HG02798 (cell line): Measurements from ENCODE around the gene RBMS1.

Experiments
- ATAC-seq: cut with Tn5 transposase; IDR thresholded peaks from one replicate; pipeline ENCODE4 v1.9.1; 2021; ENCODE audit warnings: mild to moderate bottlenecking; ENCODE audit not compliant: unreplicated experiment, poor library complexity

Gene RBMS1

DNA sequence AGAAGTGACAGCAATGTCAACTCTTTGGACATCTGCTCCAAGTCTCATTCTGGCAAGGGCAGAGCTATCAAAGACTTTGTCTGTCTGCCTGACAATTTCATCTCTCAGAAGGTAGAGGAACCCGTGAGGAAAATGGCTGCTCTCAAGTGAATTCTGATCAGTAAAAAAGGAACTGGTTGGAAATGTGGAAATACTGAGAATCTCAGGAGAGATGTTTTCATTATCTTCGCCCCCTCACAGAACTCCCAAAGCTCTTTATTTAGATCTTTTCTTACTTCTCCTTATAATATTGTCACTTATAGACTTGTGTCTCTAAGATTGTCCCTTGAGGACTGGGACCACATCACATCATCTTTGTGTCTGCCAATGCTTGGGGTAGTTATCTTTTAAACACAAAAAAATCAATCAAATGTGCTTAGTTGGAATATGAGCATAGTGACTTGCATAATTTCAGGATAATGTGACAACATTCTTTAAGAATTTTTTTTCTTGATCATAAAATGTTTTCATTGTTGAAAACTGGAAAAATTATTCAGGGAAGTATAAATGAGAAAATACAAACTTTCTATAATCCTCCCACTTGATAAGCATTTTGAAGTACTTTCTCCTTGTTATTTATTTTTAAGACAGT lies 225.3 kb downstream of the RBMS1 start:
- no peak for ATAC-seq

DNA sequence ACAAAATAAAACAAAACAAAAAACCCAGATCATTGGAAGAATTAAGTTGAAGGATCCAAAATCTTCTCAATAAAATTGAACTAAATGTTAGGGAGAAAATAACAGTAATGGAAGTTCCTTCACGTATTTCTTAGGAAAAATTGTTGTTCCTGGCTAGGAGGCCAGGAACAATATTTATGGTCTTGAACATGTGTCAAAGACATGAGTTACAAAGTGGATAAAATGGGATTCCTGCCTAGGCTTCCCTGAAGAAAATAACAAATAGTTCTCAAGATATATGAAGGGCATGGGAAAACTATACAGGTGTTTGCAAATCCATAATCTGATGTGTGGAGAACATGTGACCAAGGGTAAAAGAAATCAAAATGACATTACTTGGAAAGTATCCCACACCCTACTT lies 225.9 kb downstream of the RBMS1 start:
- no peak for ATAC-seq

DNA sequence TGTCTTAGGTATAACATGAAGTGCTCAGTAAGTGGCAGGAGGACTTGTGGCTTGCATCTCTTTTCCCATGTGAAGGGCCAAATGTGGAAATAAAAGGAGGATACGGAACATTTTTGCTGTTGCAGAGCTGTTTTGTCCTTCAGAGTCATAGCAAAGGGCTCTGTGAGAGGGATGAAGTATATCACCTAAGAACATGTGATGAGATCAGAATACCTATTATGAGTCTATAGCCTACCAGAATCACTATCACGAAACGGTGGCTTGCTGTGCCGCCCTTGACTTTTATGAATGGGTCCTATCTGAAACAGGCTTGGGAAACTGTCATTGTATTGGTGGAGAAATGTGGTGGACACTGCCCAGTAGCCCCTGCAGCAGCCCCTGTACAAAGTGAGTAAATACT lies 226.6 kb downstream of the RBMS1 start:
- no peak for ATAC-seq

- ATAC-seq, result peak; percentile 34
Measured at GRCh38 chr2:160266037-160266551, 227.5 kb downstream of the RBMS1 start.

DNA sequence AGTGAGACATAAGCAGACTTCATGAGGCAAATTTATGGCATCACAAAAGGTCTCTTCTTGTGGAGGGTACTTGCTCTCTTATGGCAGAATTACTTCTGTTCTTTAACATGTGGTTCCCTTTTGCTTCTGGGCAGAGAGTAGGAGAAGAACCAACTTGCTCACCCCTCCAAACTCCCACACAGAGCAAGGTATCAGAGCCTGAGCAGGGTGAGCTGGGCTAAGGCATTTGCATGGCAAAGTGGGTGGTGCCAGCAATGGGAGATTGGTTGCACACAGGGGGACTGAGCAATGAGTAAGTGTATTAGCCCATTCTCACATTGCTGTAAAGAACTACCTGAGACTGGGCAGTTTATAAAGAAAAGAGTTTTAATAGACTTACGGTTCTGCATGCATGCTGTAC lies 229.3 kb downstream of the RBMS1 start:
- ATAC-seq, result no peak

GRCh38 chr2:160261732-160262131 lies 231.9 kb downstream of the RBMS1 start:
- ATAC-seq, result no peak

DNA sequence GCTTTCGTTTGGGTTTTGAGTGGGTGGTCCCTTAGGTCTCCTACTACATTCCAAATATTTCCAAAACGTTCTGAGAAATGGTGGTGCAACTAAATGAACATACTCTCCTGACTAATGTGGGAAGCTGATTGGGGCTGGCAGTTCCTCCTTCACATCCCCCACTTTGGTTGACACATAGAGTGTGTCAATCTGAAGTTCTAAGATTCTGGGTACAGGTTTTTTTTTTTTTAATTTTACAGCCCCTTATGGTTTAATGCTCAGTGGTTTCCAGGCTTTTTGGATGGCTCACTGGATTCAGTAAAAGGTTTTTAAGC lies 235.2 kb downstream of the RBMS1 start:
- ATAC-seq, result no peak

DNA sequence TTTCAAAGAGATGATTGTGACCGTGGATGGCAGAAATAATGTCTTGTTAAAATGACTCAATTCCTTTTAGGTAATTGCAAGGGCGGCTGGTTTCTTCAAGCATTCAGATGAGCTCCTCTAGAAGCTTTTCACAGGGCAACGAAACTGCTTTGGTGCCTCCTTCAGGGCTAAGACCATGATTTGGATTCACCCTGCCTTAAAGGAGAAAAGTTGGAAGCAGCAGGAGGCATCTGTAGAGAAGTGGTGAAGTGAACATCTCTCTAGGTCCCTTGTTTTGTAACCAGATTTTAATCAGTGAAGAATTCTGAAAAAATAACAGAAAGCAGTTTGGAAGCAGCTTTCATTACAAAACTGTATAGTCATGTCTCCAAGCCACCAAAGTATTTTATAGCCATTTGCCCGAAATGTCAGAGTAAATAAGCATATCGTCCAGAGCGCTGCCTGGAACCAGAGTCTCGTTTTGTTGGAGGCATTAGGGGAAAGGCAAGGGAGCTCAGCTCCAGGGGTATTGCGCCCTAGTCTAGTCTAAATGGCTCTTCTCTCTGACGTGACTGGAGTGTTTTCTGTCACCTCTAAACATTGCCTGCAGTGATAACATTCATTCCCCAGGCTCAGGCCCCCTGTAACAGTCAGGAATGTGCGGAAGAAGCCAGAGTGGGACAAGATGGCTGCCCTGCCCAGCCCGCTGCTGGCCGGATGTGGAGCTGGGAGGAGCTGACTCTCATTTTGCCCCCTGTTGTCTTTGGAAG lies 235.7 kb downstream of the RBMS1 start:
- no peak for ATAC-seq

DNA sequence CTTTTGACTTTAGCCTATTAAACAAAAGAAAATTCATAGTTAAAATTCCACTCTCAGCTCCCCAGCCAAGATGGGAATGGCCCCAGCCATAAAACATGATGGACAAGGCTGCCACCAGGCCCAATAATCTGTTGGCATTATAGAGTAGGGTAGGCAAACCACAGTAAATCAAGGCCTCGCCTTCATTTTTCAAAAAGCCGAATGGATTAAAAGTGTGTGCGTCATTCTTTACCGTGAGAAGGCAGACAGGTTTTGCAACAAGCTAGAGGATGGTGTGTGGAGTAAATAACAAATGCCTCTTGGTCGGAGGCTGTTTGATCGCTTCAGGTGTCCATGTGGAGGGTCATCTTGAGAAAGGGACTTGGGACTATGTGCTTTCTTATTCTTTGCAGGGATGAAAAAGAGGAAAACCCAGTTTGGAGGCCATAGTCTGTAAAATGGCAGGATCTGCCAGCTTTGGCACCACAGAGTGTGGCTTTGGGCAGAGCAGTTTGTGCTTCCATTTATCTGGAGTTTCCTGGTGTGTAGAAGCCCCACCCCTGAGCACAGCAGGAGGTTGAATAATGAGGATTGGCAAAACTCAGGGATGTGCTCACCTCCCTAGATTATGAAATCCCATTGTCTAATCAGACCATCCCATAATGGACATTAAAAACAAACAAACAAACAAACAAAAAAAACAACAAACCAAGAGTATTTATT lies 236.4 kb downstream of the RBMS1 start:
- ATAC-seq, result no peak

- ATAC-seq, result no peak
Measured at GRCh38 chr2:160256507-160256906, 237.1 kb downstream of the RBMS1 start.

DNA sequence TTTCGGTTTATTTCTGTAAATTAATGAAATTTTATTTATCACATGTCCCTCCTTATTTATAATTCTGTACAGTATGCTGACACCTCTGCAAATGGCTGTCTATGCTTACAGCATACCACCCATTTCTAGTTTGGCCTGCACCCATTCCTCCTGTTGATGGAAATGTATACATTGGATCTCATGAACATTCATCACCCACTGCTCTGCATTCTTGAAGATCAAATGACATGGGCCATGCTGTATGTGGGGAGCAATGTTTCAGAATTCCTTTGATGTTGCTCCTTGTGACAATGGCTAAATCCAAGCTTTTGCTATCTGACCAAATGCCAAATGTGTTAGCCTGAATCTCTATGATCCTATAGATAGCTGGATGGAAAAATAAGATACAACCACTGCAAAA lies 238.2 kb downstream of the RBMS1 start:
- no peak for ATAC-seq

- no peak for ATAC-seq
Measured at GRCh38 chr2:160254189-160254762, 239.3 kb downstream of the RBMS1 start.

GRCh38 chr2:160253440-160254188 lies 240.0 kb downstream of the RBMS1 start:
- ATAC-seq, result no peak

DNA sequence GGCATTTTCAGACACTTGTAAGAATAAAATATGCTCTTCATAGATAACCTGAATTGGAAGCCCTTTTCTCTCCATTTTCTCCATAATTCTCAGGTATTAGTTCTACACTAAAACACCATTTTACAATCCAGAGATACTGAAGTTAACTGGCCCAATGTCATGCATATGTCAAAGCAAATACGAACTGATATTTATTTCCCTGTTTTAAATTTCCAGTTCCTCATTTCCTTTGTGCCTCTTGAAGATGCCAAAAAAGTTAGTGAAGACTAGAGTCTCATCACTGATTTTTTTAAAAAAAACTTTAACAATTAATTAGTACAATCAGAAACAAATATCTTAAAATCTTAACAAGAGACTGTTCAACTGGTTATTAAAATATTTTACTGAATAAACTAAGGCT lies 240.7 kb downstream of the RBMS1 start:
- no peak for ATAC-seq

DNA sequence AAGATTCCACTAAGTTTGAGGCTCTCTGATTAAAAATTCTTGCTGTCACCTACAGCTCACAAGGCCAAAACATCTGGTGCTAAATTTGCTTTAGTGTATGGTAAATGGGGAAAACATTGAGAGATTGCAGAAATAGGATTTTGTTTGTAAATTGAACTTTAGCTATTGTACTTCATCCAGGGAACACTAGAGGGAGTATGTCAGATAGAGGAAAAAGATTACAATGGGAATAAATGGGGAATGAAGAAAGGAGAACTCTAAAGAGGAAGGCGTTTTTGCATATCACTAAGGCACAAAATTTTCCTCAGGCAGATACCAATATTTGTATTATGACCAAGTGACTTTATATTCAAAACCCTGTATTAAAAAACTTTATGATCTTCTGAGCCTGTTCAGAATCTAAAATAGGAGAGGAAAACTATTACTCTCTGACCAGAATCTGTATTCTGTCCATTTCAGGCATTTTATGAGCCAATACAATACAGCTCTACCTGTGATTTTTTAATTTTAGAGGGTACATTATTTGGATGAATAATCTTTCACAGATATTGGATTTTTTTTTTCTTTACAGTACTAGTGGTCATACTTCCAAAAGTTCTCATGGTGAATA lies 241.2 kb downstream of the RBMS1 start:
- ATAC-seq, result no peak

GRCh38 chr2:160251569-160251968 lies 242.0 kb downstream of the RBMS1 start:
- no peak for ATAC-seq

DNA sequence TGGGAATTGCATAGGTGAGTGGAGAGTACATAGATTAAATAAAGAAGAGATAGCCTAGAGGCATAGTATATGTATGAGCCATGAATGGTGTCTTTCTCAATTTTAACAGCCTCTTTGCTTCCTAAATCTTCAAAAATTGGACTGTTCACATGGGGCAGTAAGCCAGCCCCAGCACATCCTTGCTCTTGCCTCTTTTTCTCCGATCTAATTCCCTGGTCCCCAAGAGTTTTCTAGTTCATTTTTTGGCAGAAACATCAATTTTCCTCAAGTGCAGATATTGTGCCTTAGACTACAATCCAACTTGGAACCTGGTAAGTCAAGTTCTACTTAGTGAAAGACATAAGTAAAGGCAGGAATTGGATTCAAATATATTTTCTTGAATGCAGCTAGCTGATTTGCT lies 243.7 kb downstream of the RBMS1 start:
- no peak for ATAC-seq

- no peak for ATAC-seq
Measured at GRCh38 chr2:160247296-160248035, 246.1 kb downstream of the RBMS1 start.

DNA sequence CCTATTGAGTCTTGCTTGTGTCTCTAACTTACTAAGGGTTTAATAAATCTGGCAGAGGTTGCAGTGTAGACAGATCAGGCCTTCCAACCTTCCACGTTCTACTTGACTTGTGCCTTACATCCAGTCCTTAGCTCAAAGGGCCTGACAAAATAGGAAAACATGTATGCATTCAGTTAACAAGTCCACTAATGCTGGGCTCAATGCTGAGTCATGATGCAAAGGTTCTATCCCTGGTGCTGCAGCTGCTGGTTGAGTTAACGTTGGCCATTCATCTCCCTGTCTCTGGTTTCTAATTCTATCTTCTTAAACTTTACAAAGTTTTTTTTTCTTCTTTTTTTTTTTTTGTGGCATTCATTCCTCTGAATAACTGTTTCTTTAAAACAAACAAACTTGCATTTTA lies 247.3 kb downstream of the RBMS1 start:
- ATAC-seq, result no peak
